Epithelial cell of proximal tubule (primary cell): Measurements from ENCODE around the gene WDPCP. TPM values are rescaled to one million over a fixed set of nuclear protein-coding genes. Genes with fewer than 3 reads are reported as not detected.
"Not testable (repeated sequence)": the region's sequence is repeated elsewhere in the genome, so short reads cannot be mapped to it uniquely, and the experiment has no call there.

ENCODE experiments used
- DNase-seq: peaks from one replicate; pipeline ENCODE4 v3.0.0-alpha.2; 2011; ENCODE audit warnings: low read depth
- H3K4me3 ChIP-seq: 2 replicates; pipeline ENCODE4 v1.5.1; 2011; ENCODE audit warnings: low read depth, mild to moderate bottlenecking, low read length
- total RNA-seq: library from RNA; depleted of rRNA; stranded (reverse); fragments of >200 nt; gene quantifications from 2 replicates; pipeline ENCODE4 v1.2.3, GENCODE V29; 2015
- TF ChIP-seq, protein P1 (sequence below): conservative IDR thresholded peaks from 2 replicates; pipeline ENCODE4 v1.5.1; 2012; ENCODE audit warnings: low read depth, mild to moderate bottlenecking, low read length

WDPCP gene
- 1.6 and 2.6 TPM in 2 replicates for total RNA-seq

- peak; percentile 100 for DNase-seq
- TF ChIP-seq, protein P1, sequence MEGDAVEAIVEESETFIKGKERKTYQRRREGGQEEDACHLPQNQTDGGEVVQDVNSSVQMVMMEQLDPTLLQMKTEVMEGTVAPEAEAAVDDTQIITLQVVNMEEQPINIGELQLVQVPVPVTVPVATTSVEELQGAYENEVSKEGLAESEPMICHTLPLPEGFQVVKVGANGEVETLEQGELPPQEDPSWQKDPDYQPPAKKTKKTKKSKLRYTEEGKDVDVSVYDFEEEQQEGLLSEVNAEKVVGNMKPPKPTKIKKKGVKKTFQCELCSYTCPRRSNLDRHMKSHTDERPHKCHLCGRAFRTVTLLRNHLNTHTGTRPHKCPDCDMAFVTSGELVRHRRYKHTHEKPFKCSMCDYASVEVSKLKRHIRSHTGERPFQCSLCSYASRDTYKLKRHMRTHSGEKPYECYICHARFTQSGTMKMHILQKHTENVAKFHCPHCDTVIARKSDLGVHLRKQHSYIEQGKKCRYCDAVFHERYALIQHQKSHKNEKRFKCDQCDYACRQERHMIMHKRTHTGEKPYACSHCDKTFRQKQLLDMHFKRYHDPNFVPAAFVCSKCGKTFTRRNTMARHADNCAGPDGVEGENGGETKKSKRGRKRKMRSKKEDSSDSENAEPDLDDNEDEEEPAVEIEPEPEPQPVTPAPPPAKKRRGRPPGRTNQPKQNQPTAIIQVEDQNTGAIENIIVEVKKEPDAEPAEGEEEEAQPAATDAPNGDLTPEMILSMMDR: no peak
- H3K4me3 ChIP-seq: peak within 1 kb of the TSS; percentile 83
Measured at GRCh38 chr2:63588385-63589147, at the start of gene WDPCP, which contains the start of gene MDH1. Gene WDPCP, minus strand, starts transcription at chr2:63588477. Its CDS starts 206 bp downstream, at chr2:63588271. Gene MDH1, plus strand, starts transcription at chr2:63588963. Its CDS starts 81 bp downstream, at chr2:63589044.

DNA sequence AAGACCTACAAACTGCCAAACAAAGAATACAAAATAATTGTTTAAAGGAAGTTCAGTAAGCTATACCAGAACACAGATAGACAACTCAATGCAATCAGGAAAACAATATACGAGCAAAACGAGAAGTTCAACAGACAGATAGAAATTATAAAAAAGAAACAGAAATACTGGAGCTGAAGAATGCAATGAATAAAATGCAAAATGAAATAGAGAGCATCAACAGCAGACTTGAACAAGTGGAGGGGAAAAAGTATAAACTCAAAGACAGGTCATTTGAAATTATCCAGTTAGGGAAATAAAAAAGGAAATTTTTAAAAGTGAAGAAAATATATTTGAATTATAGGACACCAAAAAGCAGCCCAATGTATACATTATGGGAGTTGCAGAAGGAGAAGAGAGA lies 44.1 kb upstream of the WDPCP start:
- H3K4me3 ChIP-seq: no peak overlapping the region
- TF ChIP-seq, protein P1: no peak
- no peak for DNase-seq

DNA sequence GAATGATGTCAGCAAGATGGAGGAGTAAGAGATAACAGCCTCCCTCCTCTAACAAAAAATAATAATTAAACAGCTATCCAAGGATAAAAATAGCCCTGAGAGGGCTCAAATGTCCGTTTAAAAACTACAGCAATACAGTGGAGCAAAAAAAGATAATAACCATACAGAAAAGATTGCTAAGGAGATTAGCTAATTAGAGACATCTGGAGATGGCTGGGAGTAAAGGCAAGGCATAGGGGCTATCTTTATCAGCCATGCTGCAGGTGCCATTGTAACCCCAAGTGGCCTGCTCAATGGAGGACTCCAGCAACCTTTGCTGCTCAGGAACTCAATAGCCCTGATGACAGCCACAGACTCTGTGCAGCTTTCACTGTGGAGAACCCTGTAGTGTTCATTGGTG lies 43.2 kb upstream of the WDPCP start:
- TF ChIP-seq, protein P1: no peak
- no peak for DNase-seq
- H3K4me3 ChIP-seq: no peak overlapping the region

- TF ChIP-seq, protein P1: no peak
- no peak overlapping the region for H3K4me3 ChIP-seq
Measured at GRCh38 chr2:63628403-63628942, 40.2 kb upstream of the WDPCP start.

GRCh38 chr2:63627866-63628265 lies 39.6 kb upstream of the WDPCP start:
- DNase-seq: no peak
- H3K4me3 ChIP-seq: no peak overlapping the region
- TF ChIP-seq, protein P1: no peak

More at GRCh38 chr2:63628403-63628942, 40.2 kb upstream of the WDPCP start:
- DNase-seq: no peak

- H3K4me3 ChIP-seq, DNase-seq: not testable (repeated sequence)
Measured at GRCh38 chr2:63623763-63624162, 35.5 kb upstream of the WDPCP start.

DNA sequence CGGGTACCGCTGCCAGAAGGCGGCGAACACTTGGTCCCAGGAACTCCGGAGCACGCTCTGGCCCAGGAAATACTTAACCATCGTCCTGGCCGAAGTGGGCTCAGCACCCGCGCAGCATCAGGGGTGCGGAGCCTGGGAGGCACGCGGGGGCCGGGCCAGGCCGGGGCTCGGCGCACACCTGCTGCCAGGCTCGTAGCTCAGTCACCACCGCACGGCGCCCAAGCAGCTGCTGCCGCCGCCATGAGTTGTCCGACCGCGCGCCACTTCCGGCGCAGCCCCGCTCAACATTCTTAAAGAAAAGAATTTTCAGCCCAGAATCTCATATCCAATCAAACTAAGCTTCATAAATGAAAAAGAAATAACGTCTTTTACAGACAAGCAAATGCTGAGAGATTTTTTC lies 34.5 kb upstream of the WDPCP start:
- TF ChIP-seq, protein P1: no peak
- H3K4me3 ChIP-seq: no peak overlapping the region

More for the DNA sequence above, 34.5 kb upstream of the WDPCP start:
- no peak for DNase-seq
